Stimulated activated naive CD4-positive, alpha-beta T cell (primary cell): Measurements from ENCODE around the gene HHATL.
"Not testable (repeated sequence)": the region's sequence is repeated elsewhere in the genome, so short reads cannot be mapped to it uniquely, and the experiment has no call there.

Source experiments
- DNase-seq, 6 experiments: peaks; one replicate each; lab custom pipeline; 2025; lab: John Stamatoyannopoulos, UW

The HHATL gene

GRCh38 chr3:42733501-42734262 is 31.1 kb upstream of the HHATL start:
- DNase-seq: no peak

DNA sequence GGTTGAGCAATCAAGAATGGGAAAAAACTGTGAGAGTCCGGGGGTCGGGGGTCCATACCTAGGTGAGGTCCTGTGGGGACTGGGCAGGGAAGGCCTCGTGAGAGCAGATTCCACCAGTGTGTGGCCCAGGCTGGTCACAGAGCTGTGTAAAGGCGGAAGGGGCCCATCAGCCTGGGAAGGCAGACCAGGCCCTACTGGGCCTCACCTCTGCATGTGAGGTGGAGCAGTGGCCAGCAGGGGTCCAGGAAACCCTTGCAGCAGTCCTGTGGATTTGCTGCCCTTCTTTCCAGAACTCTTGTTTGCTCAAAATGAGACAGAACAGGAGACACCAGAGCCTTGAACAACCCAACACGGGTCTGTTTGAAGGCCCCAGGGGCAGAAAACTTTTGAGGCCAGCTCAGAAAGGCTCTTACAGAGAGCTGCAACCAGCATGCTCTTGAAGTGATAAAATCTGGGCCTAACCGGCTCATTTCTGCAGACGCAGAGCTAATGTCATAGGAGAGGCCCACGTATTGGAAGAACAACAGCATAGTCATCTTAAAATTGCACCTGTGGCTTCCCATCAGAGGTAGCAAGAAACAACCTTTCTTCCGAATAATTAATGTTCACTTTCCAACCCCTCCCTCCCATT is 30.3 kb upstream of the HHATL start:
- no peak for DNase-seq

DNA sequence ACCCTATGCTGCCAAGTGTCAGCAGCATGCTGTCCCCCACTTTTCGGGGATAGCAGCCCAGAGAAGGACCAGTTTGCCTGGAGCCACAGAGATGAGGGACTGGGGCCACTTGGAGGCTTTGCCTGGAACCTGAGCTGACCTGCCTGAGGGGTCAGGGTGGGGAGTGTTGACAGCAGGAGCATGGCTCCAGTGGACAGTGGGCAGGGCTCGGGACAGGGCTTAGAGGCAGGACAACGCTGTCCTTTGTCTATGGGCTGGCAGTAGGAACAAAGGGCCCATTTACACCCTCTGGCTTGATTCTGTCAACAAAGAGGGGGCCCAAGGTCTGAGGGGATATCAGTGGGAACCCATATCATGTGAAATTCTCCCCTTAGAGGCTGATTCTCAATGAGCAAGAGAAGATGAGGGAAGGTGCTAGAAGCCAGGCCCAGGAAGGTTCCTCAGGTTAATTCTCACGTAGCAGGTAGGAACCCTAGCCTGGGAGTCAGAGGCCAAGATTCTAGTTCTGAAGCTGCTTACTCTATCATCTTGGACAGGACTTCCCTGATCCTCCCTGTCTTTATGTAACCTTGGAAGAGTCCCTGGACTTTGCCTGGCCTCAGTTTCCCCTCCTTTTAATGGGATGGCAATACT is 29.7 kb upstream of the HHATL start:
- DNase-seq: no peak

- DNase-seq: no peak
Observed at GRCh38 chr3:42731476-42732195, 29.0 kb upstream of the HHATL start.

DNA sequence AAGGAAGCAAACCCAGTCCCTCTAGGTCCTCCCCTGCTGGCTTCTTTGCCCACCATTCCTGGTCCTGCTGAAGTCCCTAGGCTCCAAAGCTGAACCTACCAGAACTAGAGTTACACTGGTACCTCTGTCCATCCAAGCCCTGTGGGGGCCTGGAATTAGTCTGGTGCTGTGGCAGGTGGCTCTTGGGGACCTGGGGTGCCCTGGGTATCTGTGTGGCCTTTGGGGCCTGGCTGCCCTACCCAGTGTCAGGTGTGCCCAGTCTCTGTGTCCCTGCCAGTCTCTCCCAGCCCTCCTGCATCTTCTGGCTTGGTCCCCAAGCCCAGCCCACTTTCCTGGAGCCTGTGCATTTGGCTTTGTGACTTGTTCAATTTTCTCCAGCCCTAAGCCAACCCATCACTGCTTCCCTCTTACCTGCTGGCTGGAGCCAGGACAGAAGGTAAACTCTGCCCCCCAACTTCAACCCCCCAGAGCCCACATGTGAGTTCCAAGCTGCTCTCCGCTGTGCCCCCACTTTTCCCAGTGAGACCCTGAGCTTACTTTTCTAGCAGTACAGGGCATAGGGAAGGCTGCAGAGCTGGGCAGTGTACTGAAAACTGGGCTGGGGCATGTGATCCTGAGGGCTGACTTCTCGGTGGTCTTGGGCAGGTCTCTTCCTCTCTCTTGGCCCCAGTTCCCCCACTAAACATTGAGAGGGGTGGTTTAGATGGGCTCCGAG is 28.3 kb upstream of the HHATL start:
- DNase-seq: no peak

DNA sequence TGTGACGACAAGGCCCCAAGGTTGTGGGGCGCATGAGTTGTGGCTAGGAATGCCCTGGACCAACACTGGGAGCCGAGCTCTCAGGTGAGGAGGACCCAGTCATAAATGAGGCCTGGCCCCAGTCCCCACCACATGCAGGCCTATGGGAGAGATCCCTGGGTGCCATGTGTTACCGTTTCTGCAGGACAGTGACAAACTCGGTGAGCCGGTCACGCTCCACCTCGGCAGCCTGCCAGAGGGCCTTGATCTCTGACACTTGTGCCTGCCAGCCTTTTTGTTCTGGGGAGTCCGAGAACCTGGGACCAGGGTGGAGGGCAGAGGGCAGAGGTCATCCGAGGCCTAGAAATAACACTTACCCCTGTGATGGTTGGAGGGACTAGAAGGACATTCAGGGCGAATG is 27.7 kb upstream of the HHATL start:
- DNase-seq: no peak

DNA sequence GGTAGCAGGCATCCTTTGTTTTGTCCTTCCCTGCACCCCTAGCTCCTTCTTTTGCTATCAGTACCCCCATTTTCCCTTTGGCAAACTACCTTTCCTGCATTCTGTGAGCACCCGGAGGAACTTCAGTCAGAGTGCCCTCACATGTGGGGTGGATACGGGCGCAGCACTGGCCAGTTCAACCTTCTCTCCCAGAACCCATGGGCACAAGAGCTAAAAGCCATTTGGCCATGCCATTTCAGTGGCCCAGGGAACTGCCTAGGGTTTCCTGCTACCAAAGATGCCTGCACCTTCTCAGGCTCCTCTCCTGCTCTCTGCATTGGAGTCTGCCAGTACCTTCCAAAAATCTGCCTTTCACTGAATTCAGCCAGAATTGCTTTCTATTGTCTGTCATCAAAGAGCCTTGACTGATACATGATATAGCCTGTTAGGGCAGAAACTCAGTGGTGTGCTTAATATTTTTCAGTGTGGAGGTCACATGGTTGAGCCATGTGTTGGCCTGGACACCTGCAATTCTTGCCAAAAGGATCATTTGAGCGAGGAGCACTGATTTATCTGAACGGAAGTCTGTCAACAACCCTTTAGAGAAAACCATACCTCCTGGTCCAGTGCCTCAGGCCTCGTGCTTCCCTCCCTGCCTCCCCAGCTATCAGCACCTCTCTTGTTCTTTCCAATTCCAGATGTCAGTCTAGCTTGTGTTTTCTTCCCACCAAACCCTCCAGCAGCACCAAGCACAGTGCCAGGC is 27.0 kb upstream of the HHATL start:
- no peak for DNase-seq

- DNase-seq: no peak
Observed at GRCh38 chr3:42728668-42729364, 26.2 kb upstream of the HHATL start.

DNA sequence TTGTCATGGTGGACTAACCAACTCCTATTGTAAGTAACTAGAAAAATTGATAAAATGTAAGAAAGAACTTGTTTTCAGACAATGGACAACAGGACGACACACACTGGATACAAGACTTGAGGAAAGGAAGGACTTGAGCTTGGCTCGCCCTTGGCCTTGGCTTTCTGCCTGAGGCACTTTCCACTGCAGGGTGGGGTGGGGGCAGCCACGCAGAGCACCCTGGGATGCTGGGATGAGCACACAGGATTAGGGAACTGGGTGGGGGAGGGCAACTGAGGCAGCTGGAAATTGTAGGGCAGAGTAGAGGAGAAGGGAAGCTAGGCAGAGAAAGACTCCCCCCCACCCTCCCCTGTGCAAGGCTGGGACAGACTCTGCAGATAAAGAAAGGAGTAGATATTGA is 25.5 kb upstream of the HHATL start:
- no peak for DNase-seq

- no peak for DNase-seq
Observed at GRCh38 chr3:42725454-42725853, 22.9 kb upstream of the HHATL start.

DNA sequence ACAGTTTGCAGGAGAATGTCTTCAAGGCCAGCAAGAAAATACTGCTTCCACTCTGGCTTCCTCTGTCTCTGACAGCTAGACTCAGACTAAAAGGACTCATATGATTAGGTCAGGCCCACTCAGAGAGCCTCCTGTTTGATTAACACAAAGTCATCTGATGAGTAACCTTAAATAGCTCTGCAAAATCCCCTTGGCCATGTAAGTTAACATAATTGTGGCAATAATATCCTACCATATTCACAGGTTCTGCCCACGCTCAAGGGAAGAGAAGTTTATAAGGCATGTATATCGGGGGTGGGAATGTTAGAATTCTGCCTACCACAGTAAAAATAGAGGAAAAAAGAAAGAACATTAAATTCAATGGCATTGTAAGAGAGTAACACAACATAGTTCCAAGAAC is 20.6 kb upstream of the HHATL start:
- DNase-seq: no peak

GRCh38 chr3:42722442-42722841 is 19.8 kb upstream of the HHATL start:
- DNase-seq: not testable (repeated sequence)

GRCh38 chr3:42721690-42722089 is 19.1 kb upstream of the HHATL start:
- DNase-seq: no peak

DNA sequence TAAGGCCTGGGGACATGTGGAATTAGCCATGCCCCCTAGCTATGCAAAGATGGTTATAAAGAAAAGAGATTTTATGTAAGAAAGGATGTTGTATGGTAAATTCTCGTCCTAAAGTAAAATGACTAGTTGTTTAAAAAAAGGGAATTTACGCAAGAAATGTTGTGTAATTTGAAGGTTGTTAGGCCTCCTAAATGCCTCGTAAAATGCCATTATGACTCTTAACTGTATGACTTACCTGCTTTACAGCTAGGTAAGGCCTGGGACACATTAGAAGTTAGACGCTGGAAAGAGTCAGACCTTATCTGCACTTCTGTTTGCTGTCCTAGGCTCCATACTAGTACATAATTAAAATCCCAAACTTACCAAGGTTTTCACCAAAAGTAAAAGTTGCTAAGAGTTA is 17.5 kb upstream of the HHATL start:
- DNase-seq: no peak

DNA sequence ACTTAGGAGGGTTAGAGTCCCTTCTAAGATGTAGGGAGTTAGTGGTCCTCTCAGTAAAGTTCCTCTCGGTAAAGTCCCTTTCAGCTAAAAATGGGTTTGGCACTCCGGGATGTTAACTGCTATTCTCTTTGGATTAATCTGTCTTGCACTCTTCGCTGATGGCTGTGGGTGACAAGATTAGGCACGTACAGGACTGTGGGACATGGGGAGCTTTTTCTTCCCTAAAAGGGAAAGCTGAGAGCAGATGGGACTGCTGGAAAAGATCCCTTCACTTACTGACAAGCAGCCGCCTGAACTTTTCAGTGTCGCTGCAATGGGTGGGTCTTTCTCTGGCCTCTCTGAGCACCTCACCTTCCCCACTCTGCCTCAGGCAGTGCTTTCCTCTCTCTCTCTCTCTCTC is 16.4 kb upstream of the HHATL start:
- no peak for DNase-seq

DNA sequence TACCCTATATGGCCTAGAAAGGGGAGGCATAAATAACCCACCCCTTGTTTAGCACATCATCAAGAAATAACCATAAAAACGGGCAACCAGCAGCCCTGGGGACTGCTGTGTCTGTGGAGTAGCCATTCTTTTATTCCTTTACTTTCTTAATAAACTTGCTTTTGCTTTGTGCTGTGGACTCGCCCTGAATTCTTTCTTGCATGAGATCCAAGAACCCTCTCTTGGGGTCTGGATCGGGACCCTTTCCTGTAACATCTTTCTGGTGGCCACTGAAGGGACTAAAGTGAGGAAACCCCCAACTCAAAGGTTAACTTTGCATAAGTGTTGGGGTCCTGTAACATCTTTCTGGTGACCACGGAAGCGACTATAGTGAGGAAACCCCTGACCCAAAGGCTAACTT is 15.7 kb upstream of the HHATL start:
- DNase-seq: no peak

DNA sequence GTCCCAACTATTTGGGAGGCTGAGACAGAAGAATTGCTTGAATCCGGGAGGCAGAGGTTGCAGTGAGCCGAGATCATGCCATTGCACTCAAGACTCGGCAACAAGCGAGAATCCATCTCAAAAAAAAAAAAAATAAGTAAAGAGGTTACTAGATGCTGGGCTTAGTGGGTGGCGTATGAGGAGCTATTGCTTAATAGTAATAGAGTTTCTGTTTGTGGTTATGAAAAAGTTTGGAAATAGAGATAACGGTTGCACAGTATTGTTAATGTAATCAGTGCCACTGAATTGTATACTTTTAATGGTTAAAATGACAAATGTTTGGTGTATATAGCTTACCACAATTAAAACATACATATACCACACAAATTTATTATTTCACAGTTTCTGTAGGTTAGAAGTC is 14.7 kb upstream of the HHATL start:
- DNase-seq: no peak

DNA sequence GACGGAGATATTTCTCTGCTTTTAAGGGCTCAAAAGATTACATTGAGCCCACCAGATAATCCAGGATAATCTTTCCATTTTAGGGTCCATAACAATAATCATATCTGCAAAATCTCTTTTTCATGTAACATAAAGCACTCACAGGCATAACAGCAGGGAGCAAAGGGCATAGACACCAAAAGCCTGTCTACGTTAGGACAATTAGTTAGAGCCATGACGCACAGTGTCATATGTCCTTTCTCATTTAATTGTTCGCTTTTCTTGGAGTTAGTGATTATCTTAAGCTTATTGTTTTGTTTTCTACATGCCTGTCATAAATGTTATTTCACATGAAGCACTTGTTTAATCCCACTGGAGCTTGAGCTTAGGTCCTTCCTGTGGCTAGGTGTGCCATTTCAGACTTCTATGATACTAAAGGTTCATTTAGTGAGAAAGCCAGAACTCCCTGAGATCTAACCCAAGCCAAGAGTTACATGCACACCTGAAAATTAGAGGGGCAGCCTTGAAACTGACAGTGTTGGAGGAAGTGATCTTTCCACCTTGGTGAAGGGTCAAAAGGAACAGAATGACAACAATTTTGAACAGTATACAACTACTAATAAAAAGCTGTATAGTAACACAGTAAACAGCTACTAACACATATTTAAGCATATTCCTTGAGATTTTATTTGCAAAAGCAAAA is 11.7 kb upstream of the HHATL start:
- no peak for DNase-seq

DNA sequence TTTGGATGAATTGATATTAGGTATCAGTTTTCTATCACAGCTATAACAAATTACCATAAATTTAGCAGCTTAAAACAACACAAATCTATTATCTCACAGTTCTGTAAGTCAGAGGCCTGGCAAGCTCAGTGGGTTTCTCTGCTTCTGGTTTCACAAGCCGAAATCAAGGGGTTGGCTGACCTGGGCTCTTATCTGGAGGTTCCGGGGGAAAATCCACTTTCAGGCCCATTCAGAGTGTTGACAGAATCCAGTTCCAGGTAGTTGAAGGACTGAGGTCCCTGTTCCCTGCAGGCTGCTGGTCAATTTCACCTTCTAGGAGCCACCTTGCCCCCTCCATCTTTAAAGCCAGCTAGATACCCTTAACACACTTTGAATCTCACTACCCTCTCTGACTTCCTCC is 11.1 kb upstream of the HHATL start:
- DNase-seq: no peak

GRCh38 chr3:42712688-42713372 is 10.2 kb upstream of the HHATL start:
- no peak for DNase-seq
